ENCODE measurements around the gene FCRL1. TPM values are rescaled to one million over a fixed set of nuclear protein-coding genes. Genes with fewer than 3 reads are reported as not detected.

FCRL1 gene
- total and polyA plus RNA-seq, 2 donors (not counting 3 experiments of a cell fraction or from before 2014, with no cell fraction given) = not detected

- TF ChIP-seq POLR2A (IDR thresholded peaks at IDR 0.05; ENCODE audit: low read depth, low read length) (no peak), EZH2 (IDR thresholded peaks at IDR 0.05; ENCODE audit: borderline replicate concordance, low read depth, low read length, severe bottlenecking) (no peak), MYC (IDR thresholded peaks at IDR 0.05; ENCODE audit: low read depth, low read length) (no peak), POLR2AphosphoS5 (IDR thresholded peaks at IDR 0.05; ENCODE audit: insufficient read depth, low read depth, low read length) (no peak), FOS (IDR thresholded peaks at IDR 0.05; ENCODE audit: borderline replicate concordance, insufficient read depth, low read length) (no peak), JUN (IDR thresholded peaks at IDR 0.05; ENCODE audit: borderline replicate concordance, insufficient read depth, insufficient read length, low read depth) (no peak), GATA2 (IDR thresholded peaks at IDR 0.05; ENCODE audit: insufficient read depth, insufficient read length, low read depth, low read length) (no peak)
- TF ChIP-seq, protein P1, sequence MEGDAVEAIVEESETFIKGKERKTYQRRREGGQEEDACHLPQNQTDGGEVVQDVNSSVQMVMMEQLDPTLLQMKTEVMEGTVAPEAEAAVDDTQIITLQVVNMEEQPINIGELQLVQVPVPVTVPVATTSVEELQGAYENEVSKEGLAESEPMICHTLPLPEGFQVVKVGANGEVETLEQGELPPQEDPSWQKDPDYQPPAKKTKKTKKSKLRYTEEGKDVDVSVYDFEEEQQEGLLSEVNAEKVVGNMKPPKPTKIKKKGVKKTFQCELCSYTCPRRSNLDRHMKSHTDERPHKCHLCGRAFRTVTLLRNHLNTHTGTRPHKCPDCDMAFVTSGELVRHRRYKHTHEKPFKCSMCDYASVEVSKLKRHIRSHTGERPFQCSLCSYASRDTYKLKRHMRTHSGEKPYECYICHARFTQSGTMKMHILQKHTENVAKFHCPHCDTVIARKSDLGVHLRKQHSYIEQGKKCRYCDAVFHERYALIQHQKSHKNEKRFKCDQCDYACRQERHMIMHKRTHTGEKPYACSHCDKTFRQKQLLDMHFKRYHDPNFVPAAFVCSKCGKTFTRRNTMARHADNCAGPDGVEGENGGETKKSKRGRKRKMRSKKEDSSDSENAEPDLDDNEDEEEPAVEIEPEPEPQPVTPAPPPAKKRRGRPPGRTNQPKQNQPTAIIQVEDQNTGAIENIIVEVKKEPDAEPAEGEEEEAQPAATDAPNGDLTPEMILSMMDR (IDR thresholded peaks at IDR 0.05; ENCODE audit: extremely low read depth in 1 of 2, insufficient read depth in 1 of 2, low read depth in 1 of 2, low read length in 2 of 2) = no peak
- TF ChIP-seq, protein P2, sequence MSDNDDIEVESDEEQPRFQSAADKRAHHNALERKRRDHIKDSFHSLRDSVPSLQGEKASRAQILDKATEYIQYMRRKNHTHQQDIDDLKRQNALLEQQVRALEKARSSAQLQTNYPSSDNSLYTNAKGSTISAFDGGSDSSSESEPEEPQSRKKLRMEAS (IDR thresholded peaks at IDR 0.05; ENCODE audit: insufficient read depth, insufficient read length) = no peak
- no peak overlapping the region for H3K4me3 ChIP-seq (replicated peaks in 1 of 3; ENCODE audit: insufficient read depth in 1 of 3, low read depth in 1 of 3, low read length in 3 of 3)
- no peak overlapping the region for H3K27ac ChIP-seq (ENCODE audit: insufficient read depth, low read depth, low read length)
- no peak overlapping the region for H3K4me2 ChIP-seq (ENCODE audit: insufficient read depth, low read length)
- DNase-seq (ENCODE audit: low read depth, low spot score) (no peak), FAIRE-seq (no peak)
- H2AFZ ChIP-seq (ENCODE audit: low read depth, low read length) = no peak overlapping the region
- H3K27me3 ChIP-seq (ENCODE audit: control insufficient read depth in 2 of 2, insufficient read depth in 2 of 2, low read length in 2 of 2) = no peaks in the 10 kb centered on the region
- no TSS peak for BruUV-seq (replicated peaks)
- H3K79me2 ChIP-seq (ENCODE audit: control insufficient read depth, insufficient read depth, low read length) = no peaks in the 10 kb centered on the region
- H3K9me1 ChIP-seq (replicated peaks; ENCODE audit: control insufficient read depth, extremely low read depth, insufficient read depth, low read length) = no peaks in the 10 kb centered on the region
- dilution Hi-C loops (cut with MboI; ENCODE audit: extremely low pct_ligation_motif_present, low sequenced_read_pairs) (no loop called here), intact Hi-C loops (cut with micrococcal nuclease) (no loop called here)
- H3K36me3 ChIP-seq (ENCODE audit: control insufficient read depth in 2 of 2, extremely low read depth in 1 of 2, insufficient read depth in 2 of 2, low read length in 2 of 2) = no peaks in the 10 kb centered on the region
- H4K20me1 ChIP-seq (replicated peaks; ENCODE audit: control insufficient read depth, extremely low read depth, insufficient read depth, low read length) = no peaks in the 10 kb centered on the region
- ChIA-PET POLR2A (no interaction called here), CTCF (no interaction called here)
- H3K9ac ChIP-seq (replicated peaks; ENCODE audit: extremely low read depth, insufficient read depth, low read length) = no peak overlapping the region
- H3K9me3 ChIP-seq (replicated peaks; ENCODE audit: control insufficient read depth, insufficient read depth, low read length) = no peaks in the 10 kb centered on the region
- no peaks in the 10 kb centered on the region for H3K4me1 ChIP-seq (ENCODE audit: control insufficient read depth, extremely low read depth, insufficient read depth, low read length)
Observed at GRCh38 chr1:157799996-157800395, 19.9 kb downstream of the FCRL1 start.
